Tibial nerve (tissue), 4 donors: ENCODE results near the gene SIPA1L3. TPM values are rescaled to one million over a fixed set of nuclear protein-coding genes. Genes with fewer than 3 reads are reported as not detected.

Source experiments
- DNase-seq, 2 donors: peaks; one replicate each; pipeline ENCODE4 v3.0.0-alpha.2; 2019; ENCODE audit warnings: low spot score in 2 of 2
- H3K27ac ChIP-seq, 4 donors: fragments of 200-600 bp; sonication (generic) in 3 of 4; one replicate each; pipeline ENCODE4 v1.5.1; 2017 to 2019; ENCODE audit warnings: mild to moderate bottlenecking in 1 of 4
- H3K27me3 ChIP-seq, 2 donors: fragments of 200-600 bp; sonication (generic) in 1 of 2; one replicate each; pipeline versions ENCODE4 v1.5.1 to v1.6.0; 2017 to 2019
- H3K36me3 ChIP-seq, 3 donors: fragments of 200-600 bp; sonication (generic); one replicate each; pipeline ENCODE4 v1.5.1; 2018 to 2019
- H3K4me1 ChIP-seq, 4 donors: fragments of 200-600 bp; sonication (generic) in 3 of 4; one replicate each; pipeline ENCODE4 v1.5.1; 2017 to 2019
- H3K4me3 ChIP-seq, 4 donors: fragments of 200-600 bp; sonication (generic) in 3 of 4; one replicate each; pipeline ENCODE4 v1.5.1; 2017 to 2019; ENCODE audit warnings: mild to moderate bottlenecking in 1 of 4, moderate library complexity in 1 of 4
- H3K9me3 ChIP-seq, 4 donors: fragments of 200-600 bp; sonication (generic) in 3 of 4; one replicate each; pipeline ENCODE4 v1.5.1; 2017 to 2019
- CTCF ChIP-seq, 5 experiments: fragments of 200-600 bp in 3 of 5; fragments of 450-650 bp in 2 of 5; sonication (generic) in 3 of 5; IDR thresholded peaks; one replicate each; pipeline ENCODE4 v1.5.1; 2016 to 2019; ENCODE audit warnings: antibody characterized with exemption in 5 of 5, mild to moderate bottlenecking in 3 of 5, moderate library complexity in 2 of 5
- EP300 ChIP-seq, 2 donors: sonication (generic); formaldehyde crosslinking; IDR thresholded peaks; one replicate each; pipeline ENCODE4 v1.6.1; 2017; ENCODE audit warnings: antibody characterized with exemption in 2 of 2, mild to moderate bottlenecking in 1 of 2
- POLR2A ChIP-seq, 2 donors: fragments of 450-650 bp; IDR thresholded peaks; one replicate each; pipeline ENCODE4 v1.6.1; 2017; ENCODE audit warnings: antibody characterized with exemption in 2 of 2, mild to moderate bottlenecking in 2 of 2, moderate library complexity in 2 of 2
- WGBS, 2 donors: methylation state at CpG; one replicate each; pipeline ENCODE4 v1.1.5; 2018; 5-methylcytosine and 5-hydroxymethylcytosine counted together
- total RNA-seq, 4 donors: library from RNA; depleted of rRNA; stranded (reverse); fragments of >200 nt; gene quantifications; one replicate each; pipeline ENCODE4 v1.1.0, GENCODE V29; 2016

Gene SIPA1L3
- total RNA-seq, 4 donors from 2014 or later: 8.3 to 43.9 (median 17.0) TPM

GRCh38 chr19:38071647-38072046, 164.6 kb downstream of the SIPA1L3 start:
- Histone ChIP-seq H3K4me1 (no peaks in the 10 kb centered on the region), H3K27me3 (no peaks in the 10 kb centered on the region), H3K36me3 (peaks cover 0 to 13% (median 0%) of the 10 kb centered on the region in 3 donors), H3K27ac (no peak overlapping the region), H3K9me3 (peaks cover 0 to 4% (median 0%) of the 10 kb centered on the region in 4 donors), H3K4me3 (no peak overlapping the region)
- WGBS, 2 donors: 99 to 100% methylated on average over 5 of the region's 5 CpGs
- no peak for DNase-seq
- TF ChIP-seq CTCF (IDR thresholded peaks at IDR 0.05) (no peak), POLR2A (IDR thresholded peaks at IDR 0.05) (no peak), EP300 (IDR thresholded peaks at IDR 0.05) (no peak)

- H3K36me3 ChIP-seq: peaks cover 0 to 13% (median 0%) of the 10 kb centered on the region in 3 donors
- TF ChIP-seq EP300 (IDR thresholded peaks at IDR 0.05): no peak
- no peak for TF ChIP-seq CTCF (IDR thresholded peaks at IDR 0.05)
- TF ChIP-seq POLR2A (IDR thresholded peaks at IDR 0.05): no peak
- no peaks in the 10 kb centered on the region for H3K27me3 ChIP-seq
- H3K4me1 ChIP-seq: no peaks in the 10 kb centered on the region
- WGBS, 2 donors: 88 to 91% methylated on average over 16 to 18 of the region's 18 CpGs
- DNase-seq: no peak
- peaks cover 0 to 10% (median 0%) of the 10 kb centered on the region in 4 donors for H3K9me3 ChIP-seq
- H3K27ac ChIP-seq: no peak overlapping the region
- no peak overlapping the region for H3K4me3 ChIP-seq
Observed at GRCh38 chr19:38072776-38073750, 166.1 kb downstream of the SIPA1L3 start.

- Histone ChIP-seq H3K4me1 (no peaks in the 10 kb centered on the region), H3K27ac (no peak overlapping the region), H3K9me3 (peaks cover 0 to 10% (median 0%) of the 10 kb centered on the region in 4 donors), H3K36me3 (peaks cover 0 to 13% (median 0%) of the 10 kb centered on the region in 3 donors), H3K27me3 (no peaks in the 10 kb centered on the region), H3K4me3 (no peak overlapping the region)
- WGBS, 2 donors: 65 to 66% methylated on average over 16 of the region's 16 CpGs
- no peak for DNase-seq
- no peak for TF ChIP-seq CTCF (IDR thresholded peaks at IDR 0.05)
- no peak for TF ChIP-seq EP300 (IDR thresholded peaks at IDR 0.05)
- no peak for TF ChIP-seq POLR2A (IDR thresholded peaks at IDR 0.05)
Observed at GRCh38 chr19:38073841-38074685, 167.1 kb downstream of the SIPA1L3 start.

- peaks cover 0 to 10% (median 0%) of the 10 kb centered on the region in 4 donors for H3K9me3 ChIP-seq
- H3K4me1 ChIP-seq: no peaks in the 10 kb centered on the region
- no peak overlapping the region for H3K4me3 ChIP-seq
- H3K27ac ChIP-seq: no peak overlapping the region
- peaks cover 0 to 17% (median 0%) of the 10 kb centered on the region in 3 donors for H3K36me3 ChIP-seq
- H3K27me3 ChIP-seq: no peaks in the 10 kb centered on the region
- no peak for DNase-seq
- 83 to 89% methylated on average over 10 of the region's 10 CpGs for WGBS, 2 donors
- no peak for TF ChIP-seq EP300 (IDR thresholded peaks at IDR 0.05)
- TF ChIP-seq POLR2A (IDR thresholded peaks at IDR 0.05): no peak
- TF ChIP-seq CTCF (IDR thresholded peaks at IDR 0.05): no peak
Observed at GRCh38 chr19:38076337-38076736, 169.3 kb downstream of the SIPA1L3 start.
